Parathyroid adenoma (tissue), 2 donors: ENCODE measurements around the gene KIAA1191.

ENCODE experiments used
- H2AFZ ChIP-seq: fragments of 300-600 bp; sonication (generic); one replicate; pipeline ENCODE4 v1.7.0; 2017; ENCODE audit warnings: antibody characterized with exemption, mild to moderate bottlenecking
- H3K27ac ChIP-seq: fragments of 300-600 bp; sonication (generic); one replicate; pipeline ENCODE4 v1.7.0; 2017
- H3K27me3 ChIP-seq: fragments of 300-600 bp; sonication (generic); one replicate; pipeline ENCODE4 v1.7.0; 2017; ENCODE audit warnings: low read length; ENCODE audit not compliant: control insufficient read depth, insufficient read depth
- H3K36me3 ChIP-seq: fragments of 300-600 bp; sonication (generic); one replicate; pipeline ENCODE4 v1.7.0; 2017; ENCODE audit warnings: low read length; ENCODE audit not compliant: control insufficient read depth, insufficient read depth
- H3K4me1 ChIP-seq: fragments of 300-600 bp; sonication (generic); one replicate; pipeline ENCODE4 v1.7.0; 2017; ENCODE audit warnings: control low read depth
- H3K4me2 ChIP-seq: fragments of 300-600 bp; sonication (generic); one replicate; pipeline ENCODE4 v1.7.0; 2017; ENCODE audit warnings: low read length
- H3K4me3 ChIP-seq: fragments of 300-600 bp; sonication (generic); one replicate; pipeline ENCODE4 v1.7.0; 2017; ENCODE audit warnings: low read depth, low read length
- H3K79me2 ChIP-seq: fragments of 300-600 bp; sonication (generic); one replicate; pipeline ENCODE4 v1.7.0; 2017; ENCODE audit warnings: control low read depth
- H3K9ac ChIP-seq: fragments of 300-600 bp; sonication (generic); one replicate; pipeline ENCODE4 v1.7.0; 2017; ENCODE audit warnings: mild to moderate bottlenecking
- H3K9me3 ChIP-seq: fragments of 300-600 bp; sonication (generic); one replicate; pipeline ENCODE4 v1.7.0; 2017; ENCODE audit warnings: low read length; ENCODE audit not compliant: control insufficient read depth
- TF ChIP-seq, protein P1 (sequence below): fragments of 300-600 bp; sonication (generic); IDR thresholded peaks from one replicate; pipeline ENCODE4 v1.7.0; 2017; ENCODE audit warnings: antibody characterized with exemption, mild to moderate bottlenecking
- donor health status: primary hyperparathyroidism.

The KIAA1191 gene

DNA sequence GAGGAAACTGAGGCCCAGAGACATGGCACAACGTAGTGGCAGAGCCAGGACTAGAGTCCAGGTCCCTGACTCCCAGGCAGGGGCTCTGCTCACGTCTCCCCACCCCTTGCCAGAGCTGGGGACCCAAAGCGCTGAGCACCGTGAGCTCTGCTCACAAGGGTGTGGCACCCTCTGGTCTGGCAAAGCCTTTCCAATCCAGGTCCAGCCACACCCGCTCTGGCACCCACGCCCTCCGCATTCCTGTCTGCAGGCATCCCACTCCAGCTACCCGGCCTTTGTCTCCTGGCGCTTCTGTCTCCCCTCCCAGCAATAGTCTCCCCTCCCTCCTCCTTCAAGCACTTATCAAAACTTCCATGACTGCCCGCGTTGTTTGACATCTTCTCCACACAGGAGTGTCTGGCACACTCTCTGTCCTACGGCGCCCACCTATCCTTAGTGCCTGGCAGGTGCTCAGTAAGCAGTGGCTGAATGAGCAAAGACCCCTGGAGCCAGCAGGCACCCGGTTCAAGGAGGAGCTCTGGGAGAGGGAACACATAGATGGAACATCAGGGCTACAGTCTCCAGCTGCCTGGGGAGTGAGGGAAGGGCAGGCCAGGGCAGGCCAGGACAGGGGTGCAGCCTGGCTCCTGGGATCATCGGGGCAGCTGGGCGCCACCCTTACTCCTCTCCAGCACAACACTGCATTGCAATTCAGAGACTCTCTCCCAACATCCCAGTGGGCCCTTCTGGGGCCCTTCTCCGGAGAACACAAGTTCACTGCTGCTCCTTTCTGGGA, 39.0 kb upstream of the KIAA1191 start:
- Histone ChIP-seq H3K36me3 (no peaks in the 10 kb centered on the region), H3K4me1 (peaks cover 25% of the 10 kb centered on the region)

DNA sequence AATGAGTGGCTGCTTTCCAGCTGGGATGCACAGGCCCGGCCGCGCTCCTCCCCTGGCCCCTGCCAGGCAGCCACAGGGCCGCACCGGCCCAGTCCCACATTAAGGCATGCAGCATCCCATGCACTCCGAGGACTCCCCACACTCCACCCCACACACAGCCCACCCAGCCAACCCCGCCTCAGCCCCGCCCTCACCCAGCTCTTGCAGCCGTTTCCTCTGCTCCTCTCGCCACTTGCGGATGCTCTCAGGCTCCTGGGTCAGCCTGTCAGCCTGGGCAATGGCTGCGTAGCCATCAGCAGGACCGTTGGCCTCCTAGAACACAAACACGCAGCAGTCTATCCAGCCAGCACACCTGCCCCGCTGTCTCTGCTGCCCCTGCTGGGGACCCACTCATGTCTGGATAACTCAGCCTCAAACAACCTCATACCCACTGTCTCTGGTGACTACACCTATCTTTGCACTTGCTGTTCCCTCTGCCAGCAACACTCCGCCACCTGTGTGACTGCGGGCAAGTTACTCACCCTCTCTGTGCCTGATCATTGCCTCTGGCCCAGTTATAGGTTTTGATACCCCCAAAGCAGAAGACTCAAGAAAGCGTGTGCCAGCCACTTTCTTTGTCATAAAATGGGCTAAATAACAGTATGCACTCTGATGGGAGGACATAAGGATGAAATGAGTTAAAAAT, 36.3 kb upstream of the KIAA1191 start:
- H3K4me2 ChIP-seq: no peak overlapping the region

More for the DNA sequence above, 39.0 kb upstream of the KIAA1191 start:
- TF ChIP-seq, protein P1, sequence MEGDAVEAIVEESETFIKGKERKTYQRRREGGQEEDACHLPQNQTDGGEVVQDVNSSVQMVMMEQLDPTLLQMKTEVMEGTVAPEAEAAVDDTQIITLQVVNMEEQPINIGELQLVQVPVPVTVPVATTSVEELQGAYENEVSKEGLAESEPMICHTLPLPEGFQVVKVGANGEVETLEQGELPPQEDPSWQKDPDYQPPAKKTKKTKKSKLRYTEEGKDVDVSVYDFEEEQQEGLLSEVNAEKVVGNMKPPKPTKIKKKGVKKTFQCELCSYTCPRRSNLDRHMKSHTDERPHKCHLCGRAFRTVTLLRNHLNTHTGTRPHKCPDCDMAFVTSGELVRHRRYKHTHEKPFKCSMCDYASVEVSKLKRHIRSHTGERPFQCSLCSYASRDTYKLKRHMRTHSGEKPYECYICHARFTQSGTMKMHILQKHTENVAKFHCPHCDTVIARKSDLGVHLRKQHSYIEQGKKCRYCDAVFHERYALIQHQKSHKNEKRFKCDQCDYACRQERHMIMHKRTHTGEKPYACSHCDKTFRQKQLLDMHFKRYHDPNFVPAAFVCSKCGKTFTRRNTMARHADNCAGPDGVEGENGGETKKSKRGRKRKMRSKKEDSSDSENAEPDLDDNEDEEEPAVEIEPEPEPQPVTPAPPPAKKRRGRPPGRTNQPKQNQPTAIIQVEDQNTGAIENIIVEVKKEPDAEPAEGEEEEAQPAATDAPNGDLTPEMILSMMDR: no peak
- Histone ChIP-seq H3K9ac (no peak overlapping the region), H3K4me3 (no peak overlapping the region), H3K27ac (no peak overlapping the region), H3K79me2 (peaks cover 16% of the 10 kb centered on the region), H3K4me2 (no peak overlapping the region), H2AFZ (no peak overlapping the region), H3K27me3 (no peaks in the 10 kb centered on the region), H3K9me3 (no peaks in the 10 kb centered on the region)

DNA sequence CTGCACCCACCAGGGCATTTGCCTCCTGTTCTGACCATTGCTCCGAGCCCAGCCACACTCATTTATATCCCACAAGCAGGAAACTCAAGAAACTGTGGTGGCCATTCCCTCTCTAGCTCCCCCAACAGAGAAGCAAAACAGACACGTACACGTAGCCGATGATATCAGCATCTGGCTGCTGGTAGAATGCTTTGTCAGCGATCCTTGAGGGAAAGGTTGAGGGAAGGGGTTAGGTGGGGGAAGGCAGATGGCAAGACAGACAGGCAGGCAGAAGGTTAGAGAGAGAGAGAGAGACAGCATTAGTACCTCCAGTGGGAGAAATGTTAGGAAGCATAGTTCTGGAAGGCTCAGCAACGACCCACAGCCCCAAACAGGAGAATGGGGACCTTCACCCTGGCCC, 34.8 kb upstream of the KIAA1191 start:
- H3K36me3 ChIP-seq: no peaks in the 10 kb centered on the region
- peak overlapping the region; percentile 24 for H3K4me3 ChIP-seq
- H3K4me2 ChIP-seq: peak overlapping the region; percentile 56
- peak overlapping the region; percentile 83 for H2AFZ ChIP-seq
- H3K27ac ChIP-seq: peak overlapping the region; percentile 92
- peaks cover 24% of the 10 kb centered on the region for H3K4me1 ChIP-seq
- TF ChIP-seq, protein P1: peak; percentile 30
- no peaks in the 10 kb centered on the region for H3K9me3 ChIP-seq
- no peak overlapping the region for H3K9ac ChIP-seq
- peaks cover 22% of the 10 kb centered on the region for H3K79me2 ChIP-seq
- H3K27me3 ChIP-seq: no peaks in the 10 kb centered on the region

More for the DNA sequence above, 36.3 kb upstream of the KIAA1191 start:
- Histone ChIP-seq H2AFZ (no peak overlapping the region), H3K27me3 (no peaks in the 10 kb centered on the region), H3K79me2 (peaks cover 20% of the 10 kb centered on the region), H3K36me3 (no peaks in the 10 kb centered on the region), H3K9me3 (no peaks in the 10 kb centered on the region), H3K4me3 (no peak overlapping the region), H3K27ac (peak overlapping the region; percentile 92), H3K9ac (no peak overlapping the region), H3K4me1 (peaks cover 29% of the 10 kb centered on the region)
- TF ChIP-seq, protein P1: no peak

DNA sequence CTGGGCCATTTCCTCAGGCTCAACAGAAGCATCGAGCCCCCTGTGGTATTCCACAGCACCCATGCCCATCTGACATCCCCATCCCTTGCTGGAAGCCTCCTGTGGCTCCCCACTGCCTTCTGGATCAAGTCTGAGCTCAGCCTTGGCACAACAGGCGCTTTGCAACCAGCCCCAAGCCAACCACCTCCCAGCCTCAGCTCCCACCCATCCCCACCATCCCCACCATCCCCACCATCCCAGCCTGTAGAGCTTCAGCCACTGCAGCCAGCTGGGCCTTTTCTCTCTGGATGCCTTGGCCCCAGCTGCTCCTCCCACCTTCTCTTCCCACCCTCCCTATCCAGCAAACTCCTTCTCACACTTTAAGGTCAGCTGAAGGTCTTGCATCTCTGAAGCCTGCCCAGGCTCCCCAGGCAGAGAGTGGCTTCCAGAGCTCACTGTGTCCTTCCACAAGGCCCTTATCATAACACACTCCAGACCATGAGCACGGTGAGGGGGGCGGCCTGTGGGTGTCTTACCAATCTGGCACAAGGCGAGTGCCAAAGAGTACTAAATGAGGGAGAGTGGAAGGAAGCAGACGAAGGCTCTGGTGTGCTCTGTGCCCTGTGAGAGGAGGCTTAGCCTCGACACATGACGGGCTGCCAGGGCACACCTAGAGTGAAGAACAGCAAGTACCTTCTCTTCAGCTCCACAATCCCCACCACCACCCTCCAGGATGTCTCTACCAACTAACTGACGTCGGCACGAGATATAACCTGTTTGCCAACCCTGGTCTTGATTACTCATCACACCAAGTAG, 33.5 kb upstream of the KIAA1191 start:
- Histone ChIP-seq H3K27me3 (no peaks in the 10 kb centered on the region), H3K9ac (no peak overlapping the region), H3K79me2 (peaks cover 27% of the 10 kb centered on the region), H3K4me1 (peaks cover 25% of the 10 kb centered on the region), H3K27ac (peak overlapping the region; percentile 92), H3K36me3 (no peaks in the 10 kb centered on the region), H2AFZ (peak overlapping the region; percentile 61), H3K4me3 (no peak overlapping the region), H3K9me3 (no peaks in the 10 kb centered on the region), H3K4me2 (no peak overlapping the region)
- TF ChIP-seq, protein P1: no peak
